OCI-M2 (cell line): Measurements from ENCODE around the gene NFIC.
A peak's percentile ranks its signal among the peaks of the same experiment; 100 is the strongest.
"Not testable (repeated sequence)": the region's sequence is repeated elsewhere in the genome, so short reads cannot be mapped to it uniquely, and the experiment has no call there.

Source experiments
- DNase-seq: peaks from one replicate; lab custom pipeline; 2025; ENCODE audit not compliant: unreplicated experiment; lab: John Stamatoyannopoulos, UW

The NFIC gene

DNA sequence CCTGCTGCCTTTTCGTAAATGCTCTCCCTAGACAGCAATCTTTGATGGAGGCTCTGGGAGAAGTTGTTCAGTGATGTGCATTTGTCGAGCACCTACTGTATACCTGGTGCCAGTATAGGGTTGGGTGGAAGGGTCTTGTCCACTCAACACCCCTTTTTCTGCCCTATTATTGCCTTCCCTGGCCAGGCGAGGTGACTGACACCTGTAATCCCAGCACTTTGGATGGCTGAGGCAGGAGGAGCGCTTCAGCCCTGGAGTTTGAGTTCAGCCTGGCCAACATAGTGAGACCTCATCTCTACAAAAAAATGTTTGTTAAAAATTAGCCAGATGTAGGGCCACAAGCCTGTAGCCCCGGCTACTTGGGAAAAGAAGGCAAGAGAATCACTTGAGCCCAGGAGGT lies 49.3 kb downstream of the NFIC start:
- DNase-seq, result no peak

DNA sequence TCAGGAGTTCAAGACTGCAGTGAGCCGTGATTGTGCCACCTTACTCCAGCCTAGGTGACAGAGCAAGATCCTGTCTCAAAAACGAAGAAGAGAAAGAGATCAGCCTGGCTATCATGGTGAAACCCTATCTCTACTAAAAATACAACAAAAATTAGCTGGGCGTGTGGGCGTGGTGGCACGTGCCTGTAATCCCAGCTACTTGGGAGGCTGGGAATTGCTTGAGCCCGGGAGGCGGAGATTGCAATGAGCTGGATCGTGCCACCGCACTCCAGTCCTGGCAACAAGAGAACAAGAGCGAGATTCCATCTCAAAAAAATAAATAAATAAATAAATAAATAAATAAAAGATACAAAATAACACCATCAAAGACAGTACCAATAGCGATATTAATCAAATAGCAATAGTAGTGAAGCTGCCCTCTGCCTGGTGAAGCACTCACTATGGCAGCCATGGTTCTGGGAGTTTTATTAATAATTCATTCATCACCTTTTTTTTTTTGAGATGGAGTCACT lies 53.9 kb downstream of the NFIC start:
- DNase-seq, result no peak

DNA sequence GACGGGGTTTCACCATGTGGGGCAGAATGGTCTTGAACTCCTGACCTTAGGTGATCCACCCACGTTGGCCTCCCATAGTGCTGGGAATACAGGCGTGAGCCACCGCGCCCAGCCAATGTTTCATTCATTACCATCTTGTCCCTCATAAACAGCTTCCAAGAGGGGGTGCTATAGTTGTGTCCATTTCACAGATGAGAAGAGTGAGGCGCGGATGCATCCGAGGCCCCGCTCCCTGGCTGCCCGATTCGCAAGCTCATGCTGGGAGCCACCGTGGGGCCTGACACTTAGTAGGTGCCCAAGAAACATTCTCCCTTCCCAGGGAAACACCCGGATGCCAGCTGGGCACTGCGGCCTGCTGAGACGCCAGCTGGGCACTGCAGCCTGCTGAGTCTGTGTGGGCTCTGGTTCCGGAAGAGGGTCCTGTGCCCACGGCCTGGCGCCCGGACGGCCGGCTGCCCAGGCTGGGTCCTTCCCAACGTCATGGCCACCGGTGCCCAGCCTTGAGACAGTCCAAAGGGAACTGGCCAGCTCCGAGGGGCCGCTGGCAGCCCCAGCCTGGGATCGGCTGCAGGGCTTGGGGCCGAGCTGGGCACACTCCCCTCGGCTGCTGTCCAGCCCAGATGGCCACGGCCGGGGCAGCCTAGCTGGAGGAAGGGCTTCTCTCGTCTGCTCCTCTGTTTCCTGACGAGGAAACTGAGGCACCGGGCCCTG lies 54.7 kb downstream of the NFIC start:
- DNase-seq, result no peak

DNA sequence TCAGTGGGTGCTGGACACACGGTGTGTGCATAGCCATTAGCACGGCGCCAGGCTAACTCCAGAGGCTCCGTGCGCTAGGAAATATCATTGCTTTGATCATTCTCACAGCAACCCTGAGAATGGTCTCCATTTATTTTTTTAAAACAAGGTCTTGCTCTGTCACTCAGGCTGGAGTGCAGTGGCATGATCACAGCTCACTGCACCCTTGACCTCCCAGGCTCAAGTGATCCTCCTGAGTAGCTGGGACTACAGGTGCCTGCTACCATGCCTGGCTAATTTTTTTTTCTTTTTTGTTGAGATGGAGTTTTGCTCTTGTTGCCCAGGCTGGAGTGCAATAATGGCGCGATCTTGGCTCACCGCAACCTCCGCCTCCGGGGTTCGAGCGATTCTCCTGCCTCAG lies 55.3 kb downstream of the NFIC start:
- DNase-seq, result not testable (repeated sequence)

DNA sequence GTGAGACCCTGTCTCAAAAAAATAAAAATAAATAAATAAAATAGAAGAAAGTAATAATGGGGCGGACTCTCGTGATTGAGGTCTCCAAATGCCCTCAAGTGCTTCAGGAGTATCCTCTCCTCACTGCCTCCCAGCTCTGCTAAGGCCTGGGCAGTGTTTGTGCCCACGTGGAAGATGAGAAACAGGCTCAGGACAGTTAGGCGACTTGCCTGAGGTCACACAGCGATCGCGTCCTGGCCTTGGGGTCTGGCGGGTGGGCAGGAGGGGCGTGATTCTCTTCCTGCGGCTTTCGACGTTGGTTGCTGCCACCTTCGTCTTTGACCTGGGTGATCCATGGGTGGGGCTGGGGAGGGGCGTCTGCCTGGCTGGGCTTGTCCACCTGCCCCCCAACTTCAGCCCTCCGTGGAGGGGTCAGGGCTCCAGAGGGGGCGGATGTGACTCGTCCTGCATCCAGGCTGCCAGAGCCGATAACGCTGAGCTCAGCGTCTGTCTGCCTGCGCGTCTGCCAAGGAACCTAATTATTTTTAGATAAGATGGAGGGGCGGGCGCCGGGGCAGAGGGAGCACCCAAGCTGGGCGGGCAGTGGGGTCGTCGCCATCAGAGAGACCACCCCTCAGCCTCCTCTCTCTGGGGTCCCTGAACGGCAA lies 56.9 kb downstream of the NFIC start:
- DNase-seq, result no peak

DNA sequence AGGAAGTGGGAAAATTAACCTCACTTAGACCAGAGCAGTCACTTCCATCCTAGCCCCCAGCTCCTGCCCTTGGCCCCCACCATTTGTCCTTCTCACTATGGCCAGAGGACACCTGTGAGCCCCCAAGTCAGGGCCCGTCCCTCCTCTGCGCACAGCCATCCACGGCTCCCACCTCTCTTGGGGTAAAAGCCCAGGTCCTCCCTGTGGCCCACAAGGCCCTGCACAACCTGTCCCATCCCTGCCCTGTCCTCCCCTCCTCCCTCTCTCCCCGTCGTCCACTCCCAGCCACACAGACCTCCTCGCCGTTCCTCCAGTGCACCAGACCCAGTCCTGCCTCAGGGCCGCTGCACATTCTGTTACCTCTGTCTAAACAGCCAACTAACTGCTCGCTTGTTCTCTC lies 60.0 kb downstream of the NFIC start:
- DNase-seq, result no peak

DNA sequence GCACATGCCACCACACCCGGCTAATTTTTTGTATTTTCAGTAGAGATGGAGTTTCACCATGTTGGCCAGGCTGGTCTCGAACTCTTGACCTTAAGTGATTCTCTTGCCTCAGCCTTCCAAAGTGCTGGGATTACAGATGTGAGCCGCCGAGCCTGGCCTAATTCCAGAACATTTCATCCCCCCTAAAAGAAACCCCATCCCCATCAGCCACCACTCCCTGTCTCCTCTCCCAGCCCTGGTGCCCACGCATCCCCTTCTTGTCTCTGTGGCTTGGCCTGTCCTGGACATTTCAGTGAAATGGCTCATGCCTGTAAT lies 63.9 kb downstream of the NFIC start:
- DNase-seq, result not testable (repeated sequence)

DNA sequence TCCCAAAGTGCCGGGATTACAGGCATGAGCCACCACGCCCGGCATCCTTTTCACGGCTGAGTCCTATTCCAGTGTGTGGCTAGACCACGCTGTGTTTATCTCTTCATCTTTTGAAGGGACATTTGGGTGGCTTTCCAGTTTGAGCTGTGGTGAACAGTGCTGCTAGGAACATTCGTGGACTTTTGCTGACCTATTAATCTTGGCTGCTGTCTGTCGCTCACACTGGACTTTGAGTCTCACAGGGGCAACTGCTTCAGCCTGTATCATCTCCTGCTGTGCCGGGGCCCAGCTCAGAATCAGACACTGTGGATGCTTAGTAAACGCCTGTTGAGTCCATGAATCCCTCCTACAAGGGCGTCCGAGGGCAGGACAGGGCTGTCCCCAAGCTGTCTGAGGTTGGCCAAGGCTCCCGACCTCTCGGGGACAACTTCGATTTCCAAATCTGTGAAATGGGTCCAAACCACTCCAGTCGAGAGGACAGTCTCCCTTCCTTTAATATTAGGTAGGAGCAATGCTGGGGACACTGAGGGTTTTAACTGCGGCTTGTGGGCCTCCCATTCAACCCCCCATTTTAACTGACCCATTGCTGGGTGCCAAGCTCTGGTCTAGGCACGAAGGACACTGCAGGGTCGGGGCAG lies 65.5 kb downstream of the NFIC start:
- no peak for DNase-seq

DNA sequence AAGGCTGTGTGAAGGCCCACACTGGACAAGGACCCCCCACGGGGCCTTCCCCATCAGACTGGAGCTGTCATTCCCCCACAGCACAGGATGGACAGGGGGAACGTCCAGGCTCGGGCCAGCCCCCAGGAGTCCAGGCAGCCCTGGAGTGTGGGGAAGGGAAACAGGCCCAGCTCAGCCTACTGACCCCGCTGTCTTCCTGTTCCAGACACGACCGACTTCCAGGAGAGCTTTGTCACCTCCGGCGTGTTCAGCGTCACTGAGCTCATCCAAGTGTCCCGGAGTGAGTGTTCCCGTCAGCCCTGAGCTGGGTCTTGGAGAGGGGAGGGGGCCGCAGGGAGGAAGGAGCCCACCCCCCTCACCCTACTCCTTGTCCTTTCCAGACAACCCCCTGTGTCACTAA lies 66.9 kb downstream of the NFIC start:
- DNase-seq, result no peak

DNA sequence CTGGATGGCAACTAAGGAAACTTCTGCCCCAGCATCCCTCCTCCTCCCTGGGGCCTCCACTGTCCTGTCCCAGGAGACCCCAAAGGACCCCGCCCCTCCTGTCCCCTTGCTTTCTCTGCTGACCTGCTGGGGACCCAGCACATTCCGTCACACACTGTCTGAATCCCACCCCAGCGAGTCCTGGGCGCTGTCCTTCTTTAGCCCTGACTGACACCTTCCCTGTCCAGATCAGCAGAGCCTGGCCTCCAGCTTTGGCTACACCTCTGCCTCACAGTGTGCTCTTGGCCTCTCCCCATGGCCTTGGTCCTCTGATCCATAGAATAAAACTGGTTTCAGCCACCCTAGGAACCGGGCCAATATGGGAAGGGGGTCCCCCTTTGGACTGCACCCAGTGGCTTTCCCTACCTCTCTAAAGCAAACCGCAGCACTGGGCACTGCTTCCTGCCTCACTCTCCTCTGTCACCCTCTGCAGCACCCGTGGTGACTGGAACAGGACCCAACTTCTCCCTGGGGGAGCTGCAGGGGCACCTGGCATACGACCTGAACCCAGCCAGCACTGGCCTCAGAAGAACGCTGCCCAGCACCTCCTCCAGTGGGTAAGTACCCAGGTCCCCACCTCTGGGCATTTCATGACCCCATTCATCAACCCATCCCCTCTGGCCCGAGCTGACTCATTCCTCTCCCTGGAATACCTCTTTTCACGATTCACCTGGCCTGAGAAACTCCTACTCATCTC lies 67.6 kb downstream of the NFIC start:
- DNase-seq, result no peak

DNA sequence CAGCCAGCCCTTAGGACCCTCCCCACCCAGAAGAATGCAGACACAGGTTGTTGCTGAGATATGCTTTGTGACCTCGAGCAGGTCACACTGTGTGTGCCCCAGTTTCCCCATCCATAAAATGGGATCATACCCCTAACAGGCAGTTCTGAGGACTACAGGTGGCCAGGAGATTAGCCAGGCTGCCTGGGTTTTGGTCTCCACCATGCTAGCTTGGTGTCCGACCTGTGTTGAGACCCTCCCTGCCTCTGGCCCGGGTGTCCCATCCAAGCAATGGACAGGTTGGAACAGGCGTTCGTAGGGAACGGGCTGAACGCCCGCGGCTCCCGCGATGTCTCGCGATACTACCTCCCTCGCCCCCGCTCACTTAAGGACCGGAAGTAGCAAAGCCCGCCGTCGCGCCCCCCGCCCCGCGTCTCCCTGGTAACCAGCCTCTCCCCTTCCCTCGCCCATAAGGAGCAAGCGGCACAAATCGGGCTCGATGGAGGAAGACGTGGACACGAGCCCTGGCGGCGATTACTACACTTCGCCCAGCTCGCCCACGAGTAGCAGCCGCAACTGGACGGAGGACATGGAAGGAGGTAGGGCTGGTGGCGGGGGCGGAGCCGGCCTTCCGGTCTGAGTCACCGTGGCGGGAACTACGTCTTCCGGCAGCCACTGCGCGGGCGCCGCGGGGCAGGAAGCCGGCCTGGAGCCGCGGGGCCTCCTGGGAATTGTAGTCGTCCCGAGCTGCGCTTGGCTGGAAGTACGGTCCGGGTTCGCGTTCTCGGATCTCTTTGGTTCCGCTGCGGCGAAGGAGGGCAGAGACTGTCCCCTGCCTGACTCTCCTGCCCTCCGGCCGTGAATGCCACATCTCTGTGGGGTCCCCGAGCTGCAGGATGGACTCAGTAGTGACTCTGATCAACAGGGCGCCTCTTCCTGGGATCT lies 68.5 kb downstream of the NFIC start:
- DNase-seq, result peak; percentile 57

DNA sequence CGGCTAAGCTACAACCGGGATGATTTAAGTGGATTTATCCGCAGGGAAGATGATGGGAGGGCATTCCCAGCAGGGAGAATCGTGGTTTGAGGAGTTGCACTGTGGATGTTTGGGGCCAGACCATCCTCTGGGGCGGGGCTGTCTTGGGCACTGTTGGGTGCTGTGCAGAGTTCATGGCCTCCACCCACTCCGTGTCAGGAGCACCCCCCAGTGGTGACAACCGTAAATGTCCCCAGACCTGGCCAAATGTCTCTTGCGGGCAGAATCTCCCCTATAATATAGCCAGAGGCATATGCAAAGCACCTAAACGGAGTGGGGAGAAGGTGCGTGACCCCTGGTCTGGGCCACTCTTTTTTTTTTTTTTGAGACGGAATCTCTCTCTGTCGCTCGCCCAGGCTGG lies 73.7 kb downstream of the NFIC start:
- DNase-seq, result no peak

DNA sequence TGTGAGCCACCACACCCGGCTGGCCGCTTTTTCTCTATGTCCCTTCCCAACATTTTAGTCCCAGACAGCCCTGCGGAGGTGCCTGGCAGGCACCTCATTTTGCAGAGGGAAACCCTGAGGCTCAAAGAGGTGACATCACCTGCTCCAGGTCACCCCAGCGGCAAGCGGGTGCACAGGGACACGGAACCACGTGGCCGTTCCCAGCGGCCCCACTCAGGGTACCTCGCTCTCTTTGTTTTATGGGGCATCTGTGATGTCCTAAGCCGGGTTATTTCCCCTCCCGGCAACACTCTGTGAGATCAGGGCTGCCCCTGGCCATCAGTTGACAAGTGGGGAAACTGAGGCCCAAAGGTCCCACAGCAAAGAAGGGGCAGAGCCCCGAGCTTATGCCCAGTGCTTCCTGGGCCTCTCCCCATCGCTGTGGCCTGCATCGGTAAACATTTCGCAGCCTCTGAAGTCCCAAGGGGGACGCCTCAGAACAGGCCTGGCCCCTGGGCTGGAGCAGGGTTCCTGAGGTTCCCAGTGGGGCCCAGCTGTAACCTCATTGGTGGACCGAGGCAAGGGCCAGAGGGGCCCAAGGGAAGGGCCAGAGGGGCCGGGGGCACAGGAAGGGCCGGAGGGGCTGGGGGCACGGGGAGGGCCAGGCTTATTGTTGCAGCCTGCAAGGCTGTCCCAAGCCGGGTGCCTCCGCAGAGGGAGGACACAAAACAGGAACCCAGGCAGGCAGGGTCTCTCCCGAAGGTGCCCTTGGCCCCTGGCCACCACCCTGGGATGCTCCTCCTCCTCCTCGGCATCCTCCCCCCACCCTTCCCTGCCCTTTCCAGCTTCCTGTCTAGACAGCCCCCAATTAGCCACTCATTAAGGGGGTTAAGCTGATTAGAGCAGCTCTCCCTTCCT lies 75.0 kb downstream of the NFIC start:
- no peak for DNase-seq

DNA sequence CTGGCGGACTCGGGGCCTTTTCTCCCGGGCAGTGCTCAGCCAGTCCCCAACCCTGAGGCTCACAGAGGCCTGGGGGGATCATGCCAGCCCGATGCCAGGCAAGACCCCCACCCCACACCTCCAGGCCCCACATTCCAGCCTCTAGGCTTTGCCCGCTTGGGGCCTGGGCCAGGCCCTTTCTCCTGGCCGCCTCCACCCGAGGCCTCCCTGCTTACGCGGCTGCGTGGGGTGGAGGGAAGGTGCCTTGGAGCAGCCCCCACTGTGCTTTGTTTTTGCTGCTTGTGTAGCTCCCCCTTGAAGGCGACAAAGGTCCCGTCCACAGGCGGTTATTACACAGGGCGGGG lies 75.6 kb downstream of the NFIC start:
- no peak for DNase-seq

DNA sequence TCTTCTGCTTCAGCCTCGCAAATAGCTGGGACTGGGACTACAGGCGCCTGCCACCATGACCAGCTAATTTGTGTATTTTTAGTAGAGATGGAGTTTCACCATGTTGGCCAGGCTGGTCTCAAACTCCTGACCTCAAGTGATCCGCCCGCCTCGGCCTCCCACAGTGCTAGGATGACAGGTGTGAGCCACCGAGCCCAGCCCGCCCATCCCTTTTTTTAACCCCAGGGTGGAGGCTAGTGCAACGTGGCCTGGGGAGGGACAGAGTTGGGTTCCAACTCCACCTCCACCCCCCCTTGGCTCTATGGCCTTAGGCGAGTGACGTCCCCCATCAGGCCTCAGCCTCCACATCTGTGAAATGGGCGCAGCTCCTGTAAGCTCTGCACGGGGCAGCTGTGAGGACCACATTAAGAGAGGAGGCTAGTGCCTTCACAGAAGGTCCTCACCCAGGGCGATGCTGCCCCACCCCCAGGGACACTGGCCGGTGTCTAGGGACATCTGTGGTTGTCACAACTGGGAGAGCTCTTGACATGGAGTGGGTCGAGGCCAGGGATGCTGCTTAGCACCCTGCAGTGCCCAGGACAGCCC lies 76.2 kb downstream of the NFIC start:
- no peak for DNase-seq

DNA sequence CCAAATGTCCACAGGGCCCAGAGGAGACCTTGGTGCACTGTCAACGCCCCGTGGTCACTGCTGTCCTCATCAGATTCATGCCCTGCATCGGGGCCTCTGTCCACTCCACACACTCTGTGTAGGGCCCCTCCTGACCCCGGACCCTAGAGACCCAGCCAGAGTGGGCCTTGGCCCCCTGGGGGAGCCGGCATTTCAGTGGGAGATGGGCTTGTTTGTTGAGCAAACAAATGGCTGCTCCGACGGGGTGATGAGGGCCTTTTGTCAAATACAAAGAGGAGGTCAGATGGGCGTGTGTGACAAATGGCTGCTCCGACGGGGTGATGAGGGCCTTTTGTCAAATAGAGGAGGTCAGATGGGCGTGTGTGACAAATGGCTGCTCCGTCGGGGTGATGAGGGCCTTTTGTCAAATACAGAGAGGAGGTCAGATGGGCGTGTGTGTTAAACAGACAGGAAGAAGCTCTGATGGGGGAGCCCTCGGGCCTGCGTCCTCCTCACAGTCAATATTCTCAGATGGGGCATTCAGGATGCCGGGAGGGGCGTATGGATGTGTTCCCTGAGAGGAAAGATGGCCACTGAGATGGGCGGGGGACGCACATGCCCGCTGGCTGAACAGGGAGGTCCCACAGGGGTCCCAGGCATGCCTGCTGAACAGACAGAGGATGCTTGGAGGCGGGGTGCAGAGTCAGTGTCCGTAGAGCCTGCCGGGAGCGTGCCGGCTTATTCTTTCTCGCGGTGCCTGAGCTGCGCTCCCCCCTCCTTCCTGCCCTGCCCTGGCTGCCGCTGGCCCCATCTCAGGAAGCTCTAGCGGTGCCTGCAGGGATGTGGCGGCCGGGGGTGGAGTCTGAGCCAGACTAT lies 77.7 kb downstream of the NFIC start:
- no peak for DNase-seq

DNA sequence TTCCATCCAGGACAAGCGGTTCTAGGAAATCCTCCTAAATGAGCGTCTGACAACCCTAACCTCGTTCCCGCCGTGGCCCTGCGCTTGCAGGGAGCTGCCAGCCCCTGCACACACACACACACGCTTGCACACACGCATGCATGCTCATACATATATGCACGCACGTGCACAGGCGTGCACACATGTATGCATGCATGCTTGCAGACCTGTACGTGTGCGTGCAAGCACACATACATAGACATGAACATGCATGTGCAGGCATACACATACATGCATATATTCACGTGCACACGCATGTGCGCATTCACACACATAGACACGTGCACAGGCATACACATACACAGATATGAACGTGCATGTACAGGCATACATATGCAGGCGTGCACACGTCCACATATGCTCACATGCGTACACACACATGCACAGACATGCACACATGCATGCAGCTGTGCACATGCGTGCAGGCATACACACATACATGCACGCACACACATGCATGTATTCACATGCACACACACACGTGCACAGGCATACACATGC lies 78.4 kb downstream of the NFIC start:
- DNase-seq, result no peak

DNA sequence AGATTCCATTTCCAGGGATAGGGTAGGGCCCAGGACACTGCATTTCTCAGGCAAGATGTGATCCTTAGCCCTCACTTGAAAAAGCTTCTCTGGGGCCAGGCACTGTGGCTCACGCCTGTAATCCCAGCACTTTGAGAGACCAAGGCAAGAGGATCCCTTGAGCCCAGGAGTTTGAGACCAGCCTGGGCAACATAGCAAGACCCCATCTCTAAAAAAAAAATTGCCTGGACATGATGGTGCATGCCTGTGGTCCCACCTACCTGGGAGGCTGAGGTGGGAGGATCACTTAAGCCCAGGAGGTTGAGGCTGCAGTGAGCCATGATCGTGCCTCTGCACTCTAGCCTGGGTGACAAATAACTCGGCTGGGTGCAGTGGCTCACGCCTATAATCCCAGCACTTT lies 80.3 kb downstream of the NFIC start:
- DNase-seq, result not testable (repeated sequence)
